ENCODE results near the gene TPCN2. TPM values are rescaled to one million over a fixed set of nuclear protein-coding genes. Genes with fewer than 3 reads are reported as not detected.
"Not testable (repeated sequence)": the region's sequence is repeated elsewhere in the genome, so short reads cannot be mapped to it uniquely, and the experiment has no call there.

Gene TPCN2
- total and polyA plus RNA-seq, 4 donors = 1.5 to 27.9 (median 23.3) TPM

DNA sequence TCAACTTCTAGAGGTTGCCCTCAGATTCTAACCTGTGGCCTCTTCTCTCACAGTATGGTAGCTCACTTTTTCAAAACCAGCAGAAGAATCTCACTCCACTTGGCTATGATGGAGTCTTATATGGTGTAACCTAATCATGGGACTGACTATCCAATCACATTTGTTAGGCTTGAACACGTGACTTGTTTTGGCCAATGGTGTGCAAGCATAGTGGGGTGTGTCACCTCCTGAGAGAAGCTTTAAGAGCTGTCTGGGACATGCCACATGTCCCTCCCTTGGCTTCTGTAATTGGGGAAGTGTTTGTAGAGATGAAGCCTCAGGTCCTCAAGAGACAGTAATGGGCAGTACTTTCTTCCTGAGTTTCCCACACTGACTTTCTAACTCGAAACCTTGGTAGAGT, 94.2 kb downstream of the TPCN2 start:
- intact Hi-C loops (cut with DNase I) = no loop called here
- H3K27me3 ChIP-seq (ENCODE audit: control insufficient read depth in 1 of 2, insufficient read depth in 2 of 2, low read length in 1 of 2) = no peaks in the 10 kb centered on the region
- no peak overlapping the region for H3K4me3 ChIP-seq (ENCODE audit: low read length in 2 of 2)
- no peaks in the 10 kb centered on the region for H3K36me3 ChIP-seq (ENCODE audit: control insufficient read depth in 1 of 2, insufficient read depth in 2 of 2, low read length in 1 of 2)
- ATAC-seq (ENCODE audit: low FRiP score) (no peak), DNase-seq (no peak)
- H3K9me3 ChIP-seq (ENCODE audit: control insufficient read depth, low read length) = no peaks in the 10 kb centered on the region
- WGBS, 2 donors = 95 to 98% methylated on average over 2 of the region's 2 CpGs
- no peaks in the 10 kb centered on the region for H3K4me1 ChIP-seq (ENCODE audit: control insufficient read depth in 1 of 2, insufficient read depth in 2 of 2, low read length in 2 of 2)
- no peak overlapping the region for H3K27ac ChIP-seq (ENCODE audit: low read depth in 1 of 2, low read length in 2 of 2)

DNA sequence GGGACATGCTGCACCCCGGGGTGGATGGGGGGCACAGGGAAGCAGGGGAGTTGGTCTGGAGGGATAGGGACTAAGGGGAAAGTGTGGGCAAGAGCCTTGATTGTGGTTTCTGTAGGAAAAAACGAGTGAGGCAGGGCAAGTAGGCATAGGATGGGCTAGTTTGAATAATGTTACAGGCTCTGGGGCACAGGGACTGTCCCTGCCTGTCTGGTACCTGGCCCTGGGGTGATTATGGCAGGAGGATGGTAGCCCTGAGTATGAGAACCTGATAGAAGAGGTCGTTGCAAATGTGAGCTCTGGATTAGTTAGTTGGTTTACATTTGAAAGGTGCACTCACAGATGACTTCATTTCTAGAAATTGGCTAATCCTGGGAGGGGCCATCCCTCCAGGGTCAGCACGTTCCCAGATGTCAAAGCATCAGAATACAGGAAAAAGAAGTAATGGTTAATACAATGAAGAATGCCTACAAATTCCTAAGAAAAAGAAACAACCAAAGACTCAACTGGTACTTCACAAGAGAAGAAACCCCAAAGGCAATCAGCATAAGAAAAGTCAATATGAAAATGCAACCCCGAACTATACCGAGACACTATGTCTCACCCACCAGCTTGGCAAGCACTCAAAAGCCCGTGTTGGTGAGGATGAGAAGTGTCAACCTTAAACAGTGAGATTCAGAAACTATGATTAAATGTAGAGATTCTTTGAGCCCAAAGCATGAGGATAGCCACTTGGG, 95.8 kb downstream of the TPCN2 start:
- ATAC-seq (ENCODE audit: low FRiP score) (no peak), DNase-seq (no peak)
- Histone ChIP-seq H3K36me3 (ENCODE audit: control insufficient read depth in 1 of 2, insufficient read depth in 2 of 2, low read length in 1 of 2) (no peaks in the 10 kb centered on the region), H3K9me3 (ENCODE audit: control insufficient read depth, low read length) (no peaks in the 10 kb centered on the region), H3K27me3 (ENCODE audit: control insufficient read depth in 1 of 2, insufficient read depth in 2 of 2, low read length in 1 of 2) (no peaks in the 10 kb centered on the region), H3K4me3 (ENCODE audit: low read length in 2 of 2) (no peak overlapping the region), H3K4me1 (ENCODE audit: control insufficient read depth in 1 of 2, insufficient read depth in 2 of 2, low read length in 2 of 2) (no peaks in the 10 kb centered on the region), H3K27ac (ENCODE audit: low read depth in 1 of 2, low read length in 2 of 2) (no peak overlapping the region)
- intact Hi-C loops (cut with DNase I) = no loop called here
- 80 to 81% methylated on average over 7 of the region's 7 CpGs for WGBS, 2 donors

DNA sequence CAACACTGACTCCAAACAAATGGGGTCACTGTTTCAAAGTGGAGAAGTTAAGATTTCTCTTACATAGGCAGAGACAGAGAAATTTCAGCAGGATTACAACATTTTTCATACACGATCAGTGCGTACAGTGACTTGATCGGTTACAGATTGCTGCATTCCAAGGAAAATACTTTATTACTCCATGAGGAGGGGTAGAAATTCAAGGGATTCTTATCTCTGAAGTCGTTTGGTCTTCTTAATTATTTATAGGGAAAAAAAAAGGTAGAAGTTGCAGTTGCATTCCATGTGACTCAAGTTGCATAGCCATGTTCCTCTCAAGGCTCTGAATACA, 96.3 kb downstream of the TPCN2 start:
- intact Hi-C loops (cut with DNase I) = no loop called here
- WGBS, 2 donors = 79% methylated on average over 4 of the region's 4 CpGs
- no peaks in the 10 kb centered on the region for H3K9me3 ChIP-seq (ENCODE audit: control insufficient read depth, low read length)
- no peak overlapping the region for H3K27ac ChIP-seq (ENCODE audit: low read depth in 1 of 2, low read length in 2 of 2)
- DNase-seq (no peak), ATAC-seq (ENCODE audit: low FRiP score) (no peak)
- H3K4me1 ChIP-seq (ENCODE audit: control insufficient read depth in 1 of 2, insufficient read depth in 2 of 2, low read length in 2 of 2) = no peaks in the 10 kb centered on the region
- no peaks in the 10 kb centered on the region for H3K36me3 ChIP-seq (ENCODE audit: control insufficient read depth in 1 of 2, insufficient read depth in 2 of 2, low read length in 1 of 2)
- no peaks in the 10 kb centered on the region for H3K27me3 ChIP-seq (ENCODE audit: control insufficient read depth in 1 of 2, insufficient read depth in 2 of 2, low read length in 1 of 2)
- H3K4me3 ChIP-seq (ENCODE audit: low read length in 2 of 2) = no peak overlapping the region

DNA sequence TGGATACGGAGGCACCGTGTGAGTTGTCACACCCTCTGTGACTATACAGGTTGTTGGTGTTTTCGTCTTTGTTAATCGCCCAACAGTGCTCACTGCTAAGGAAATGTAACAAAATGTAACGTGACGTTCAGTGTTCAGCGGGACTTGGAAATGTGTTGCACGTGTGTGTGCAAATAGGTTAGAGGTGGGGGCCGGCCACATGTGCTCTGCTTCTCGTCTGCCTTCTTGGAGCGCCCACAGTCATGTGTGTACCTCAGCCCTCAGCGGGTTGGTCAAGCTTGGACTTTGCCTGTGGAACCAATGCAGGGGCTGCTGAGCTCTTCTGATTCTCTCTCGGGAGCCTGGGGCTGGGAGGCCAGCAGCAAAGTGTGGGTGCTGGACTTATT, 99.6 kb downstream of the TPCN2 start:
- H3K4me3 ChIP-seq (ENCODE audit: low read length in 2 of 2) = no peak overlapping the region
- intact Hi-C loops (cut with DNase I) = no loop called here
- H3K27ac ChIP-seq (ENCODE audit: low read depth in 1 of 2, low read length in 2 of 2) = no peak overlapping the region
- H3K27me3 ChIP-seq (ENCODE audit: control insufficient read depth in 1 of 2, insufficient read depth in 2 of 2, low read length in 1 of 2) = no peaks in the 10 kb centered on the region
- 97 to 98% methylated on average over 13 of the region's 13 CpGs for WGBS, 2 donors
- H3K4me1 ChIP-seq (ENCODE audit: control insufficient read depth in 1 of 2, insufficient read depth in 2 of 2, low read length in 2 of 2) = no peaks in the 10 kb centered on the region
- ATAC-seq (ENCODE audit: low FRiP score) (no peak), DNase-seq (no peak)
- no peaks in the 10 kb centered on the region for H3K9me3 ChIP-seq (ENCODE audit: control insufficient read depth, low read length)
- no peaks in the 10 kb centered on the region for H3K36me3 ChIP-seq (ENCODE audit: control insufficient read depth in 1 of 2, insufficient read depth in 2 of 2, low read length in 1 of 2)

DNA sequence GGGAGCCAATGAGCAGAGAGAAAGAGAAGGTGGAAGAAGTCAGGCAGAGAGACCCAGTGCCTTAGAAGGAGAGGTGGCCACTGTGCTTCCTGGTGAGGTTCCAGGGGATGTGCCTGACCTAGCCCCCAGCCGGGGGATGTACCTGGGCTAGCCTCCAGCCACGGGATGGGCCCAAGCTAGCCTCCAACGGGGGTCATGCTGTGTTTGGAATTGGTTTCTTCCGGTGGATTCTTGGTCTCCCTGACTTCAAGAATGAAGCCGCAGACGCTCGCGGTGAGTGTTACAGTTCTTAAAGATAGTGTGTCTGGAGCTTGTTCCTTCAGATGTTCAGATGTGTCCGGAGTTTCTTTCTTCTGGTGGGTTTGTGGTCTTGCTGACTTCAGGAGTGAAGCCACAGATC, 100.1 kb downstream of the TPCN2 start:
- Histone ChIP-seq H3K27me3 (ENCODE audit: control insufficient read depth in 1 of 2, insufficient read depth in 2 of 2, low read length in 1 of 2) (no peaks in the 10 kb centered on the region), H3K4me1 (ENCODE audit: control insufficient read depth in 1 of 2, insufficient read depth in 2 of 2, low read length in 2 of 2) (no peaks in the 10 kb centered on the region), H3K9me3 (ENCODE audit: control insufficient read depth, low read length) (no peaks in the 10 kb centered on the region), H3K36me3 (ENCODE audit: control insufficient read depth in 1 of 2, insufficient read depth in 2 of 2, low read length in 1 of 2) (no peaks in the 10 kb centered on the region), H3K27ac (ENCODE audit: low read depth in 1 of 2, low read length in 2 of 2) (no peak overlapping the region), H3K4me3 (ENCODE audit: low read length in 2 of 2) (no peak overlapping the region)
- WGBS, 2 donors = 92 to 95% methylated on average over 9 of the region's 9 CpGs
- intact Hi-C loops (cut with DNase I) = no loop called here
- ATAC-seq (ENCODE audit: low FRiP score) = no peak
- no peak for DNase-seq

DNA sequence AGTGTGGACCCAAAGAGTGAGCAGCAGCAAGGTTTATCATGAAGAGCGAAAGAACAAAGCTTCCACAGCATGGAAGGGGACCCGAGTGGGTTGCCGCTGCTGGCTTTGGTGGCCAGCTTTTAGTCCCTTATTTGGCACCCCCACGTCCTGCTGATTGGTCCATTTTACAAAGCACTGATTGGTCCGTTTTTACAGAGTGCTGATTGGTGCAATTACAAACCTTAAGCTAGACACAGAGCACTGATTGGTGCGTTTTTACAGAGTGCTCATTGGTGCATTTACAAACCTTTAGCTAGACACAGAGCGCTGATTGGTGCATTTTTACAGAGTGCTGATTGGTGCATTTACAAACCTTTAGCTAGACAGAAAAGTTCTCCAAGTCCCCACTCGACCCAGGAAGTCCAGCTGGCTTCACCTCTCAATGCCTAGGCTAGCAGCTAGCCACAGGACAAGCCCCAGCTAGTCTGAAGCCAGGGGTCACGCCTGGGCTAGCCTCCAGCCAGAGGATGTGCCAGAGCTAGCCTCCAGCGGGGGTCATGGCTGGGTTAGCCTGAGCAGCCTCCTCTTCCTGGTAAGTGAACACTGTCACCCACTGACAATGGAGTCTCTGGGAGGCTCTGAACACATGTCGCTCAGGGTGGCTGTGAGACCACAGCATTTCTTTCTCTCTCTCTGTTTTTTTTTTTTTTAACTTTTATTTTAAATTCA, 100.8 kb downstream of the TPCN2 start:
- 94 to 97% methylated on average over 11 of the region's 11 CpGs for WGBS, 2 donors
- DNase-seq; ATAC-seq (ENCODE audit: low FRiP score); H3K36me3 ChIP-seq (ENCODE audit: control insufficient read depth in 1 of 2, insufficient read depth in 2 of 2, low read length in 1 of 2); H3K9me3 ChIP-seq (ENCODE audit: control insufficient read depth, low read length); intact Hi-C loops (cut with DNase I); H3K4me1 ChIP-seq (ENCODE audit: control insufficient read depth in 1 of 2, insufficient read depth in 2 of 2, low read length in 2 of 2); H3K4me3 ChIP-seq (ENCODE audit: low read length in 2 of 2); H3K27ac ChIP-seq (ENCODE audit: low read depth in 1 of 2, low read length in 2 of 2); H3K27me3 ChIP-seq (ENCODE audit: control insufficient read depth in 1 of 2, insufficient read depth in 2 of 2, low read length in 1 of 2): not testable (repeated sequence)

DNA sequence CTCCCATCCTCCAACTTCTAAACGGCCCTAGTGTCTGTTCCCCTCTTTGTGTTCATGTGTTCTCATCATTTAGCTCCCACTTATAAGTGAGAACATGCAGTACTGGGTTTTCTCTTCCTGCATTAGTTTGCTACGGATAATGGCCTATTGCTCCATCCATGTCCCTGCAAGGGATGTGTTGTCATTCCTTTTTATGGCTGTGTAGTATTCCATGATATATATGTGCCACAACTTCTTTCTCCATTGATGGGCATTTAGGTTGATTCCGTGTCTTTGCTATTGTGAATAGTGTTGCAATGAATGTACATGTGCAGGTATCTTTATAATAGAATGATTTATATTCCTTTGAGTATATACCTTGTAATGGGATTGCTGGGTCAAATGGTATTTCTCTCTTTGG, 101.4 kb downstream of the TPCN2 start:
- ATAC-seq (ENCODE audit: low FRiP score) = no peak
- Histone ChIP-seq H3K4me1 (ENCODE audit: control insufficient read depth in 1 of 2, insufficient read depth in 2 of 2, low read length in 2 of 2) (no peaks in the 10 kb centered on the region), H3K27me3 (ENCODE audit: control insufficient read depth in 1 of 2, insufficient read depth in 2 of 2, low read length in 1 of 2) (no peaks in the 10 kb centered on the region), H3K9me3 (ENCODE audit: control insufficient read depth, low read length) (no peaks in the 10 kb centered on the region), H3K27ac (ENCODE audit: low read depth in 1 of 2, low read length in 2 of 2) (no peak overlapping the region), H3K36me3 (ENCODE audit: control insufficient read depth in 1 of 2, insufficient read depth in 2 of 2, low read length in 1 of 2) (no peaks in the 10 kb centered on the region), H3K4me3 (ENCODE audit: low read length in 2 of 2) (no peak overlapping the region)
- intact Hi-C loops (cut with DNase I) = no loop called here
- DNase-seq = no peak
- whole genome bisulfite sequencing, 2 donors = 88 to 94% methylated on average over 3 of the region's 3 CpGs

DNA sequence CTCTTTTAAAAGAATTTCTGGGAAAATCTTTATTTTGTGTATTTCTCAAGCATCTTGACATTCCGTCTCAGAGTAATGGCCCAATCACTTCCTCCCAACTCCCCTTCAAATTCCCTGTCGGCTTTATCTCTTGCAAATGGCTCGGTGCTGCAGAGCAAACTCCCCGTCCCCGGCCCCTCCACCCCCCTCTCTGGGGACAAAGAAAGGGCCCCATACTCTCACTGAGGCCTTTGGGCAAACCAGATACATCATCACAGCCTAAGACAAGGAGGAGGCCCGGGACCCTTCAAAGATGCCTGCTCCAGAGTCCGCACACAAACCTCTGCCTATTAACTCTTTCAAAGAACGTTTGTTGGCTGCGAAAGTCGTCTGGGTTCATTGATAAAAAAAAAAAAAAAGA, 103.1 kb downstream of the TPCN2 start:
- no peak for DNase-seq
- H3K27me3 ChIP-seq (ENCODE audit: control insufficient read depth in 1 of 2, insufficient read depth in 2 of 2, low read length in 1 of 2) = no peaks in the 10 kb centered on the region
- intact Hi-C loops (cut with DNase I) = no loop called here
- H3K36me3 ChIP-seq (ENCODE audit: control insufficient read depth in 1 of 2, insufficient read depth in 2 of 2, low read length in 1 of 2) = no peaks in the 10 kb centered on the region
- H3K27ac ChIP-seq (ENCODE audit: low read depth in 1 of 2, low read length in 2 of 2) = no peak overlapping the region
- no peak overlapping the region for H3K4me3 ChIP-seq (ENCODE audit: low read length in 2 of 2)
- ATAC-seq (ENCODE audit: low FRiP score) = no peak
- 89 to 90% methylated on average over 10 of the region's 10 CpGs for WGBS, 2 donors
- no peaks in the 10 kb centered on the region for H3K4me1 ChIP-seq (ENCODE audit: control insufficient read depth in 1 of 2, insufficient read depth in 2 of 2, low read length in 2 of 2)
- H3K9me3 ChIP-seq (ENCODE audit: control insufficient read depth, low read length) = no peaks in the 10 kb centered on the region

DNA sequence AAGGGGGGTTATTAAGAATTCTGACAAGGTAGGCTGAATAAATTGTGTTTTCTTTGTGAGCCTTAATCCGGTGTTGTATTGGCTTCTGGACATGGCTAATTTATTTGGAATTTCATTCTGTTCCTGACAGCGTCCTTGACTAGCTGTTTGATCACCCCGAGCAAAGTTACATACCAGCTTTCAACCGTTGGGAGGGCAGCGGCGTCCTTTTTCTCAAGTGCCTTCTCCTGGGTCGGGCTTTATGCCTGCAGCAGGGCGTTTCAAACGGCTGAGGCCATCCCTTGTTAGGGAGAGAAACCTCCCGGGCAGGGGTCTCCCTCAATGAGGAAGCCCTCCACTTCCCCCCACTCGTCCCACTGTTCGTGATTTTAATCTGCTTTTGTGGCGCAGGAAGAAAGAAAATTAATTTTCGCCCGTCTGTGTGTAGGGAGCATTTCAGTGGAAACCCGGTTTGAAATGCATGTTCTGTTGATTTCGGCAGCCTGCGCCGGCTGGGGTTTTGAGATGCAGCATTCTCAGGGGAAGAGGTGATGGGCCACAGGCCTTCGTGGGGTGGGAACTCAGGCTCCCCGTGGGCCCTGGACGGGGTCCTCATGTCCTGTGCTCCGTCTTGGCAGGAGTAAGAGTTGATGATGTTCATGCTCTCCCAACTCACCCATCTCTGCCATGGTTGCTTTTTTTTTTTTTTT, 104.1 kb downstream of the TPCN2 start:
- H3K27ac ChIP-seq (ENCODE audit: low read depth in 1 of 2, low read length in 2 of 2) = no peak overlapping the region
- H3K4me1 ChIP-seq (ENCODE audit: control insufficient read depth in 1 of 2, insufficient read depth in 2 of 2, low read length in 2 of 2) = no peaks in the 10 kb centered on the region
- DNase-seq = no peak
- H3K27me3 ChIP-seq (ENCODE audit: control insufficient read depth in 1 of 2, insufficient read depth in 2 of 2, low read length in 1 of 2) = no peaks in the 10 kb centered on the region
- no peaks in the 10 kb centered on the region for H3K9me3 ChIP-seq (ENCODE audit: control insufficient read depth, low read length)
- intact Hi-C loops (cut with DNase I) = loop anchor here in 1 of 2 donors (1.0 kb wide), 1 partner anchor 20 kb away; no protein-coding TSS in a partner anchor
- no peaks in the 10 kb centered on the region for H3K36me3 ChIP-seq (ENCODE audit: control insufficient read depth in 1 of 2, insufficient read depth in 2 of 2, low read length in 1 of 2)
- 87 to 90% methylated on average over 23 of the region's 23 CpGs for WGBS, 2 donors
- no peak overlapping the region for H3K4me3 ChIP-seq (ENCODE audit: low read length in 2 of 2)
- ATAC-seq (ENCODE audit: low FRiP score) = no peak

Data from aorta (tissue), 5 donors.